Ecto neural progenitor cell (in vitro differentiated cells): ENCODE results near the gene GSG1L.

Experiments
- DNase-seq: peaks from one replicate; pipeline ENCODE4 v3.0.0-alpha.2; 2018; ENCODE audit warnings: low spot score

The GSG1L gene

GRCh38 chr16:28013878-28014277 is 49.6 kb downstream of the GSG1L start:
- DNase-seq, result no peak

GRCh38 chr16:28013392-28013791 is 50.1 kb downstream of the GSG1L start:
- no peak for DNase-seq

GRCh38 chr16:28011971-28012445 is 51.5 kb downstream of the GSG1L start:
- no peak for DNase-seq

GRCh38 chr16:28011223-28011622 is 52.3 kb downstream of the GSG1L start:
- no peak for DNase-seq

GRCh38 chr16:28010671-28011070 is 52.8 kb downstream of the GSG1L start:
- DNase-seq, result no peak

DNA sequence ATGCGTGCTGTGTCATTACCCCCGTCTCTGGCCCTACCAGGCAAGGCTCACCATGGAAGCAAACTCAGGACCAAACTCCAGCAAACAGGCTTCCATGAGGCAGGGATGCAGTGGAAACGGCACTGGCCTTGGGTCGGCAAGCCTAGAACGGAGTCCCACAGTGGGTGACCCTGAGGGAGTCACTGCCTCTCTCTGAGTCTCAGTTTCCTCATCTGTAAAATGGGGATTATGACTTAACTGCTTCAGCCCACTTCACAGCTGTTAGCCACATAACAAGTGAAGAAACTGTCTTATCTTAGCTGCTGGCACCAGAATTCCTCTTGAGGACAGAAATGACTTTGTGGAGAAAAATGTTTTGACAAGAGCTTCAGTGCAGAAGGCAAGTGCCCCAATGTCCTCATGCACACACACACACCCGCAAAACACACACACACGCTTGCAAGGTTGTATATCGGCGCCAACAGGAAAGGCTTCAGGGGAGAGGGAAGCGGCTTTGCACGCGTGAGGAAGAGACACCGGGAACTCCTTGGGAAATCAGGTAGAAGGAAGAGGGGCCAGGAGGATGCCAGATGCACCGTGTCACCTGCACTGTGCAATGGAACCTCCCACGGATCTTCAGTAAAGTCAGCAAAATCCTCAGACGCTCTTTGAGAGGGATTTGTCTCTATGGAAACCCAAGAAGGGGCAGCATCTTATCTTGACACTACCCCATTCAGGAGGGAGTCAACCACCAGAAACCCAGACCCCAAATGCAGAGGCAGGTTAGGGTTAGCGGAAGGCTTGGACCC is 53.7 kb downstream of the GSG1L start:
- DNase-seq, result no peak

DNA sequence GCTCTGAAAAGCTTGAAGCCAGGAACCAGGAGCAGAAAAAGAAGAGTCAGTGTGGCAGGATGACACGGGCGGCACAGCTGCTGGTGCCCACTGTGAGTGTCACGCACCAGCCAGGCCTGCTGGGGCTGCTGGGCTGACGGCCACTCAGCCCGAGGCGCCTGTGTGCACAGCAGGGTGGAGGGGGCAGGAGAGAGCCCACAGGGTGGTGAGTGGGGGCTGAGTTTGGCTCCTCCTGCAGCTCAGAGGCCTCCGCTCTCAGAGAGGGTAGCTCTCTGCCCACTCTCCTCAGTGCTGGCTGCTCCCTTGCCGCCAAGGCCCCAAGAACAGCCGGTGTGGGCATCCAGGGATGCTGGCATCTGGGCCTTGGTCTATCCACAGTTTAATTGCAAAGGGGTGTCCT is 59.6 kb downstream of the GSG1L start:
- DNase-seq, result no peak

DNA sequence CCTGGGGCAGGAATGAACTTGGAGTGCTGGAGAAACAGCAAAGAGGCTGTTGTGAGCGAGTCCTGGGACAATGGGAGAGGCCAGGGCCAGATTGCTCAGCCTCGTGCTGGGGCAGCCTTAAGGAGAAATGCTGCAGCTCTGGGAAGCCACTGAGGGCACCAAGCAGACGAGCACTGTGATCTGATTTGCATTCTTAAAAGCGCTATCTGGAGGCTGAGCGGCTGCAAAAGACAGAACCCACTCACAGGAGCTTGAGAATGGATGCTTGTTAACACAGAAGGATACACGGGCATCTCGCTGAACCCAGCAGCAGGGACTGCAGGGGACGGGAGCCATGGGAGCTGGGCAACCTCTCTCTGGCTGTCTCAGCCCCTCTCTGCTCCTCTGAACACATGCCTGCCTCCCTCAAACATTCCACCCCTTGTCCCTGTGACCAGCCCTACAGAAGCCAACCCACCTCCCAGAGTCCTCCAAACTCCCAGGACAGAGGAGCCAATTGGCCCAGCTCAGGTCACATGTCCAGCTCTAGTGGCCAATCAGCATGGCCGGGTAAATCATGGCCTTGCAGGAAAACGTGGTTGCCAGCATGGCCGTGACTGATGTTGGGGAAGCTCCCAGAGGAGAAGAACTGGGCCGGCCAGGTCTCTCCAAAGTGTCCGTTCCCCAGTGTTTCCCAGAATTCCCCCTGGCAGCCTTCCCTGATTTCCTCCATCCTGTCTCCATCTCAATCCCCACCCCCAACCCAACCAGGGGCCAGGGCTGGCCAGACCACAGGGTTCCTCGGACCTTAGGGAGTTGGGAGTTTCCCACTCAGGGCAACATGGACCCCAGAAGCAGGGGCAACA is 60.3 kb downstream of the GSG1L start:
- no peak for DNase-seq

DNA sequence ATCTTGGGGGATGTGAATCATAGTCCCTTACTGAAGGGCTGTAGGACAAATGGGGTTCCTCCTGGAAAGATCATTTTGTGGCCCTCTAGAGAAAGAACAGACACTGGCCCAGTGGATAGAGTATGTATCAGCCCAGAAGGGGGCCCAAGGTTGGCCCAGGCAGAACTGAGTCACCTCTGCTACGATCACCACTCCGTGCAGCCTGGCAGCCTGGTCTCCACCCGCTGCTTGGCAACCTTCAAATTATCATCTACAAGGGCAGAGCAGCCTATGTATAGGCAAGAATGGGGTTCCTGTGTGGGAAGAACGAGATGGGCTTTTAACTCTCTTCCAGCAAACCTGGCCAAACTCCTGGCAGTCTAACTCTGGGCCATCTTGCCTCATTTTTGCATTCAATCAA is 61.9 kb downstream of the GSG1L start:
- no peak for DNase-seq

DNA sequence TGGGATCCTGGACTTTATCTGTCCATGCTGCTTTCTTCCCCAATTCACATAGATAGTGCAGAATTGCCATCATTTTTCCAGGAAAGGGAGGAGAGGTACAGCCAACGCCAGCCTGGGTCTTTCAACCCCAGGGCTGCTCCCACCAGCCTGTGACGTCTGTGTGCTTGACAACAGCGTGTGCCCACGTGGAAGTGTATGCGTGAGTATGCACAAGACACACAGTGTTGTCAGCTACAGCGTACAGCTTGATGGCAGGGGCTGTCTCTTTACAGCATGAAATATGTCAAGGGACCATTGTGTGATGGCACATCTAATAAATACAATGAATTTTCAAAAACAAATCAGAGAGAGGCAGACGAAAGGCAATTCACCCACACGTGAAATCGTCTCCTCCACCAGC is 62.3 kb downstream of the GSG1L start:
- DNase-seq, result no peak

- DNase-seq, result no peak
Observed at GRCh38 chr16:28000314-28001169, 63.0 kb downstream of the GSG1L start.

DNA sequence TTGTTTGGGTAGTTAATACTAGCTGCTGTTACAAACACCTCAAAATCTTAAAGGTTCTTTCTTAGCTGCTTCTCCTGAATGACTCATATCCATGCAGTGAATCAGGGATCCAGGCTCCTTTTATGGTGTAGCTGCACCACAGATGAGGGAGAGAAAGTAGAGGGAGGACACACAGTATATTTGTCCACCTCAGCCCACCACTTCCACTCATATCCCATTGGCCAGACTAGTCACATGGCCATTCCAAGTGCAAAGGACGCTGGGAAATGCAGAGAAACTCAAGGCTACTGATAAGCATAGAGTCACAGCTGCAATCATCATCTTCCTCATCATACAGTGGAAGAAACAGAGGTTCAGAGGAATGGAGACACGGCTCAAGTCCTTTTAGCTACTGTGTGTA is 63.8 kb downstream of the GSG1L start:
- DNase-seq, result no peak

DNA sequence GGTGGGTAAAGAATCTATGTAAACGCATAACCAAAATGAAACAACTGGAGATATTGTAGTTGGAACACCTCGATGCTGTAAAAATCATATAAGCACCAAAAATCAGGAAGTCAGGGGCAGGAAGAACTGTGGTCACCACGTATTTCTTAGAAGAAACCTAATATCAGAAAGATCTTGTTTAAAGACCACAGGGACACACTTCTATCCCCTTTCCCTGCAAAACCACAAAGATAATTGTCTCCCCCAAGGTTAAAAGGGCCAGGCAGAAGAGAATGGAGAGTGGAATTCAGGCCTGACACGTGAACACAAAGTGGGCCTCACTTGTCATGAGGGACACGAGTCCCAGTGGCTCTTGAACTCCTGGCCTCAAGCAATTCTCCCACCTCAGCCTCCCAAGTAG is 68.1 kb downstream of the GSG1L start:
- no peak for DNase-seq

DNA sequence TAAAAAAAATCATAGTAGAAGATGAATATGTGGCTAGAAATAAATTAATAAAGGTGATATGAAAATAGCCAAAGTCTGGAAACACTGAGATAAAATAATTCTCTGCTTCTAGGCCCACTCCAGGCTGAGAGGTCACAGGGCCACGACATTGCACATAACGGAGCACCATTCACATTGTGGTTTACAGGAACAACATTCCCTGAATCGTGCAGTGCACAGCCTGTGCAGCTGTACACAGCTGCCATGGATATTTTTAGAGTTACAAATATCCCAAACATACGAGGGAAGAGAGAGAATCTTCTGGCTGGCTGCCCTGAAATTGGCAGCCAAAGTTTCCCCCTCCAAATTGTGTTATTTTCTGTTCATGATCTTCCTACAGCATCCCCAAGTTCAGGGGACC is 68.8 kb downstream of the GSG1L start:
- no peak for DNase-seq

GRCh38 chr16:27993587-27993986 is 69.9 kb downstream of the GSG1L start:
- DNase-seq, result peak; percentile 24

GRCh38 chr16:27991876-27992275 is 71.6 kb downstream of the GSG1L start:
- DNase-seq, result no peak

- DNase-seq, result no peak
Observed at GRCh38 chr16:27985981-27986380, 77.5 kb downstream of the GSG1L start.

DNA sequence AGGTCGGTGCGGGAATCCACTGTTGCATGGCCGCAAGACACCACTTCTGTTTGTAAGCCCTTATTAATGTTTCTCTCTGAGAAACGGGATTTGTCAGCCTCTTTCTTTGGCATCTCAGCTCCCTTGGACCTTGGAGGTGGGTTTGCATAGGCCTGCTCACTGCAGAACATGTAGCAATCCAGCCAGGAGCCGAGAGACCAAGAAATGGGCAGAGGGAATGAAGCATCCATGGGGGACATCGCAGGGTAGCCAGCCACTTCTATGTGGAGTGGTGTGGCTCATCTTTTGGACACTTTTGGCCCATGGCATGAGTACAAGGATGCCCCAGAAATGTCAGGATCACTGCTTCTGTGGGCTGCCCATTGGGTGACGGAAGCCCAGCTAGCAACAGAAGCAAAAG is 79.4 kb downstream of the GSG1L start:
- DNase-seq, result no peak

DNA sequence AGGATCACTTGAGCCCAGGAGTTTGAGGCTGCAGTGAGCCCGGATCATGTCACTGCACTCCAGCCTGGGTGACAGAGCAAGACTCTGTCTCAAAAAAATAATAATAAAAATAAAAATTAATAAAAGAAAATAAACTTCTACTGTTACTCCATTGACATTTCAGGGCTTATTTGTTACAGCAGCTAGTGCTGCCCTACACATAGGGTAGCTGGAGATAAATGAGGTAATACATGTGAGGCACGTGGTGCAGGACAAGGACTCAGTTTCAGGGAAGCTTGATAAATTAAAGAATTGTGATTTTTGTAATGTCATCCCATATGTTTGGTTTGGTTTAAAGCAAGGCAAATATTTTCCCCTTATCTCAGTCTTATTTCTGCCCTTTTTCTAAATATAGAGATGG is 80.3 kb downstream of the GSG1L start:
- no peak for DNase-seq

- no peak for DNase-seq
Observed at GRCh38 chr16:27982184-27982583, 81.3 kb downstream of the GSG1L start.

GRCh38 chr16:27980919-27981700 is 82.4 kb downstream of the GSG1L start:
- DNase-seq, result no peak
